BJ (cell line): ENCODE measurements around the gene SF3B6. TPM values are rescaled to one million over a fixed set of nuclear protein-coding genes. Genes with fewer than 3 reads are reported as not detected.
"Not testable (repeated sequence)": the region's sequence is repeated elsewhere in the genome, so short reads cannot be mapped to it uniquely, and the experiment has no call there.

Experiments used
- CTCF ChIA-PET: fragments of 350-600 bp; formaldehyde crosslinking; extraction: SDS; loops from one replicate; lab custom pipeline; 2021; ENCODE audit warnings: antibody characterized with exemption, inconsistent platforms; lab: Yijun Ruan, JAX
- POLR2A ChIA-PET: fragments of 300-600 bp; sonication (Branson Sonifier 250); formaldehyde crosslinking; extraction: SDS; loops from one replicate; lab custom pipeline; 2021; ENCODE audit warnings: antibody characterized with exemption; lab: Charles Lee
- DNase-seq: peaks from one replicate; pipeline ENCODE4 v3.0.0-alpha.2; 2011; ENCODE audit warnings: low read depth
- H3K27me3 ChIP-seq: 2 replicates; pipeline ENCODE4 v1.6.0; 2011; ENCODE audit warnings: low read length; ENCODE audit not compliant: control insufficient read depth, insufficient read depth
- H3K36me3 ChIP-seq: 2 replicates; pipeline ENCODE4 v1.5.1; 2011; ENCODE audit warnings: low read length; ENCODE audit not compliant: control insufficient read depth, insufficient read depth
- H3K4me3 ChIP-seq: 2 replicates; pipeline ENCODE4 v1.5.1; 2011; ENCODE audit warnings: low read depth, mild to moderate bottlenecking, control low read depth, low read length
- polyA plus RNA-seq: library from polyadenylated mRNA; depleted of rRNA; stranded (reverse); fragments of >200 nt; gene quantifications from 2 replicates; pipeline ENCODE4 v1.2.3, GENCODE V29; 2011
- TF ChIP-seq, protein P1 (sequence below): IDR thresholded peaks from 2 replicates; pipeline ENCODE4 v1.5.1; 2011; ENCODE audit warnings: low read depth, mild to moderate bottlenecking, control low read depth, inconsistent platforms, low read length, moderate library complexity; ENCODE audit not compliant: insufficient read depth

Gene SF3B6
- polyA plus RNA-seq, 1 experiment: 107 TPM

- Histone ChIP-seq H3K27me3 (no peaks in the 10 kb centered on the region), H3K4me3 (no peak overlapping the region), H3K36me3 (no peaks in the 10 kb centered on the region)
- CTCF ChIA-PET: interaction anchor here (0.6 to 1.1 kb wide), 3 partner anchors 25 to 28 kb away, joined by 3 read pairs; partner anchors contain the start of gene TP53I3
- DNase-seq: no peak
- POLR2A ChIA-PET: interaction anchor here (0.7 kb wide), 1 partner anchor 27 kb away, joined by 3 read pairs; no protein-coding TSS in a partner anchor
- TF ChIP-seq, protein P1, sequence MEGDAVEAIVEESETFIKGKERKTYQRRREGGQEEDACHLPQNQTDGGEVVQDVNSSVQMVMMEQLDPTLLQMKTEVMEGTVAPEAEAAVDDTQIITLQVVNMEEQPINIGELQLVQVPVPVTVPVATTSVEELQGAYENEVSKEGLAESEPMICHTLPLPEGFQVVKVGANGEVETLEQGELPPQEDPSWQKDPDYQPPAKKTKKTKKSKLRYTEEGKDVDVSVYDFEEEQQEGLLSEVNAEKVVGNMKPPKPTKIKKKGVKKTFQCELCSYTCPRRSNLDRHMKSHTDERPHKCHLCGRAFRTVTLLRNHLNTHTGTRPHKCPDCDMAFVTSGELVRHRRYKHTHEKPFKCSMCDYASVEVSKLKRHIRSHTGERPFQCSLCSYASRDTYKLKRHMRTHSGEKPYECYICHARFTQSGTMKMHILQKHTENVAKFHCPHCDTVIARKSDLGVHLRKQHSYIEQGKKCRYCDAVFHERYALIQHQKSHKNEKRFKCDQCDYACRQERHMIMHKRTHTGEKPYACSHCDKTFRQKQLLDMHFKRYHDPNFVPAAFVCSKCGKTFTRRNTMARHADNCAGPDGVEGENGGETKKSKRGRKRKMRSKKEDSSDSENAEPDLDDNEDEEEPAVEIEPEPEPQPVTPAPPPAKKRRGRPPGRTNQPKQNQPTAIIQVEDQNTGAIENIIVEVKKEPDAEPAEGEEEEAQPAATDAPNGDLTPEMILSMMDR: no peak
These were observed 35.3 kb upstream of the SF3B6 start for GRCh38 chr2:24111407-24111901.

- TF ChIP-seq, protein P1: no peak
- no peak overlapping the region for H3K4me3 ChIP-seq
- CTCF ChIA-PET: interaction anchor here (0.5 to 1.1 kb wide), 3 partner anchors 24 to 1114 kb away, joined by 3 read pairs; partner anchors contain the start of gene TP53I3
These were observed 34.7 kb upstream of the SF3B6 start for GRCh38 chr2:24110660-24111303.

GRCh38 chr2:24109431-24109830, 33.3 kb upstream of the SF3B6 start:
- CTCF ChIA-PET, H3K4me3 ChIP-seq, H3K36me3 ChIP-seq, POLR2A ChIA-PET, H3K27me3 ChIP-seq, DNase-seq: not testable (repeated sequence)

More at GRCh38 chr2:24110660-24111303, 34.7 kb upstream of the SF3B6 start:
- DNase-seq: no peak
- no peaks in the 10 kb centered on the region for H3K27me3 ChIP-seq
- H3K36me3 ChIP-seq: no peaks in the 10 kb centered on the region
- POLR2A ChIA-PET: no interaction called here

DNA sequence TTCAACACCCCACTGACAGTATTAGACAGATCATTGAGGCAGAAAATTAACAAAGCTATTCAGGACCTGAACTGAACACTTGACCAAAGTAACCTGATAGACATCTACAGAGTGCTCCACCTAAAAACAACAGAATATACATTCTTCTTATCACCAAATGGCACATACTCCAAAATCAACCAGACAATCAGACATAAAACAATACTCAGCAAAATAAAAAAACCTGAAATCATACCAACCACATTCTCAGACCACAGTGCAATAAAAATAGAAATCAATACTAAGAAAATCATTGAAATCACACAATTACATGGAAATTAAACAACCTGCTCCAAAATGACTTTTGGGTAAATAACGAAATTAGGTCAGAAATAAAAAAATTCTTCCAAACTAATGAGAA, 31.2 kb upstream of the SF3B6 start:
- Histone ChIP-seq H3K36me3 (peaks cover 3% of the 10 kb centered on the region; the same call in 1 of the 2 replicates), H3K4me3 (no peak overlapping the region), H3K27me3 (no peaks in the 10 kb centered on the region)
- TF ChIP-seq, protein P1: no peak
- no peak for DNase-seq
- POLR2A ChIA-PET: no interaction called here
- CTCF ChIA-PET: interaction anchor here (0.9 kb wide), 1 partner anchor 23 kb away, joined by 3 read pairs; no protein-coding TSS in a partner anchor

GRCh38 chr2:24106786-24107185, 30.7 kb upstream of the SF3B6 start:
- ChIA-PET CTCF (interaction anchor here (0.9 kb wide), 1 partner anchor 23 kb away, joined by 3 read pairs; no protein-coding TSS in a partner anchor), POLR2A (no interaction called here)
- Histone ChIP-seq H3K4me3 (no peak overlapping the region), H3K27me3 (no peaks in the 10 kb centered on the region), H3K36me3 (peaks cover 3% of the 10 kb centered on the region; the same call in 1 of the 2 replicates)
- DNase-seq: no peak
- TF ChIP-seq, protein P1: no peak
